GM12872 (cell line): ENCODE measurements around the gene STAB1.

Experiments used
- TF ChIP-seq, protein P1 (sequence below): IDR thresholded peaks from 3 replicates; pipeline ENCODE4 v1.5.1; 2011; ENCODE audit warnings: low read depth, mild to moderate bottlenecking, low read length, moderate library complexity; ENCODE audit not compliant: insufficient read depth

STAB1 gene

DNA sequence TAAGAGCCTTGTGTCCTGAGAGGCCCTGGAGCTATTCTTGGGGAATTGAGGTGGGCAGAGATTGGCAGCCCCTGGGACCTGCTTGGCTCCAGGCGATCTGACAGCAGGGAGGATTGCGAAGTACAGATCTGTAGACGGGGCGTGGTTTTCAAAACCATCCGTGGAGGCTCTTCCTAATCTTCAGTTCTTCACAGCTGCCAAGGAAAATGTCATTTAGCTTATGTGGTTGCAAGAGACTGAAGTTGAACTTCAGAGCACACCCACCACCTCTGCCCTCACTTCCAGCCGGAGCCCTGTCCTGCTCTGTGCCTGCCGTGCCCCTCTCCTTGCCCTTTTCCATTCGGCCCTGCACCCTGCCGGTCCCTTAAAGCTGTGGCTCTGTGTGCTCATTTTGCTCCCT is 26.8 kb upstream of the STAB1 start:
- TF ChIP-seq, protein P1, sequence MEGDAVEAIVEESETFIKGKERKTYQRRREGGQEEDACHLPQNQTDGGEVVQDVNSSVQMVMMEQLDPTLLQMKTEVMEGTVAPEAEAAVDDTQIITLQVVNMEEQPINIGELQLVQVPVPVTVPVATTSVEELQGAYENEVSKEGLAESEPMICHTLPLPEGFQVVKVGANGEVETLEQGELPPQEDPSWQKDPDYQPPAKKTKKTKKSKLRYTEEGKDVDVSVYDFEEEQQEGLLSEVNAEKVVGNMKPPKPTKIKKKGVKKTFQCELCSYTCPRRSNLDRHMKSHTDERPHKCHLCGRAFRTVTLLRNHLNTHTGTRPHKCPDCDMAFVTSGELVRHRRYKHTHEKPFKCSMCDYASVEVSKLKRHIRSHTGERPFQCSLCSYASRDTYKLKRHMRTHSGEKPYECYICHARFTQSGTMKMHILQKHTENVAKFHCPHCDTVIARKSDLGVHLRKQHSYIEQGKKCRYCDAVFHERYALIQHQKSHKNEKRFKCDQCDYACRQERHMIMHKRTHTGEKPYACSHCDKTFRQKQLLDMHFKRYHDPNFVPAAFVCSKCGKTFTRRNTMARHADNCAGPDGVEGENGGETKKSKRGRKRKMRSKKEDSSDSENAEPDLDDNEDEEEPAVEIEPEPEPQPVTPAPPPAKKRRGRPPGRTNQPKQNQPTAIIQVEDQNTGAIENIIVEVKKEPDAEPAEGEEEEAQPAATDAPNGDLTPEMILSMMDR: no peak

DNA sequence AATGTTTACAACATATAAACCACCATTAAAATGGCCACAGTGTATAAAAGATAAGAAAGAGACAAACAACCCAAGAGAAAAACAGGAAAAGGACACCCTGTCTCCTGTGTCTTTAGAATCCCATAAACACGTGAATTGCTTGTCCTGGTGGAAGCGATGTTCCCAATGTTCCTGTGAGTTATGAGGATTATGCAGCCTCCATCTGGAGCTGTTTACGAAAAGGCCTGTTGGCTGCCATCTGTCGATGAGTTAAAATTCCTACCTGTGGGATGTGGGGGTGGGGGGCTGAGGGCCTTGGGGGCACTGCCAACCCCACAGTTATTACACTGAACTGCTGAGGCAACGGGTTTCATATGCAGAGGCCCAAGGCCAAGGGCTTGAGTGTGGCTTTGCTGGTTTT is 26.1 kb upstream of the STAB1 start:
- TF ChIP-seq, protein P1: no peak

DNA sequence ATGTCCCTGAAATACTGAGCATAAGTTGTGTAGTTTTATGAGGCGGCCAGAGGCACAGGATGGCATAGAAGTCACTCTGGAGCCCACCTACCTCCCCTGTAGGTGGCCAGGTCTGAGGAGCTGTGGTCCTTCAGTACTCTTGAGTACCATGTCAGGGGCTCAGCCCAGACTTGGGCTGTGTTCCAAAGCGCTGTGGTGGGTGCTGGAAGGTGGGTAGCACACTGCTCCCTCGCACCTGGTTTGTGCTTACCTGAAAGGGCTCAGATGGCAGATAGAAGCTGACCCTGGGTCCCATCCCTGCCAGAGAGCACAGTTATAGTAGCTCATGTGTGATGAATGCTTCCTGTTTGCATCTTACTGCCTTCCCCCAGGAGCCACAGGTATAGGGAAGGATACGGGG is 24.2 kb upstream of the STAB1 start:
- TF ChIP-seq, protein P1: no peak

DNA sequence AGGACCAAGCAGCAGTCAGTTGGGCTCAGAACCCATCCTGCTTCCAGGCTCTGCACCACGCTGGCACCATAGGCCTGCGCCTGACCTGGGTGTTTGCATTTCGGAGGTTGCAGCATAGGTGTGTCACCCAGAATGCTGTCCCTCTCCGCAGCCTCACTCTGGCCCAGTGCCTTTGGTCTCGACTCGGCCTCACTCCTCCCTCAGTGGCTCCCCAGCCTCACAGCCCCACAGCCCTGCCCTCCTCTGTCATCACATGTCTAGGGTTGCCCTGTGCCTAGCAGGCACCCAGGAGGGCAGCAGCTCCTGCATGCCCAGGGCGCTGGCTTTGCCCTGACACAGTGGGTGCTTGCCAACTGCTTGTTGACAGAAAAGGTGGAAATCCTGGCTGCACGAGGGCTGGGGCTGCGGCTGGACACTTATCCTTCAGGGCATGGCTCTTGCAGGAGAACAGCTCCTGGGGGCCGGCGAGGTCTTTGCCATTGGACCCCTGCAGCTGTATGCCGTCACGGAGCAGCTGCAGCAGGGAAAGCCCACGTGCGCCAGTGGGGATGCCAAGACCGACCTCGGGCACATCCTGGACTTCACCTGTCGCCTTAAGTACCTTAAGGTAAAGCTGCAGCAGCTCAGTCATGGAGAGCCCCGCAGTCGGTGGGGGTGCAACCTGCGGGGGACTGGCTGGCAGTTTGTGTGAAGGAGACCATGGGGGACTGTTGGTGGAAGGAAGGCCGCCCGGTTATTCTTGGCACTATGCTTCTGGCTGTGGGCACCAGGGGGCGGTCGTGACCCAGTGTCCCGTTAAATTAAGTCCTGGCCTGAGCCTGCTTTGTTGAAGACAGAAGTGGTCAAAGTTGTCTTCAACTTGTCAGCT is 23.5 kb upstream of the STAB1 start:
- TF ChIP-seq, protein P1: peak; percentile 83

DNA sequence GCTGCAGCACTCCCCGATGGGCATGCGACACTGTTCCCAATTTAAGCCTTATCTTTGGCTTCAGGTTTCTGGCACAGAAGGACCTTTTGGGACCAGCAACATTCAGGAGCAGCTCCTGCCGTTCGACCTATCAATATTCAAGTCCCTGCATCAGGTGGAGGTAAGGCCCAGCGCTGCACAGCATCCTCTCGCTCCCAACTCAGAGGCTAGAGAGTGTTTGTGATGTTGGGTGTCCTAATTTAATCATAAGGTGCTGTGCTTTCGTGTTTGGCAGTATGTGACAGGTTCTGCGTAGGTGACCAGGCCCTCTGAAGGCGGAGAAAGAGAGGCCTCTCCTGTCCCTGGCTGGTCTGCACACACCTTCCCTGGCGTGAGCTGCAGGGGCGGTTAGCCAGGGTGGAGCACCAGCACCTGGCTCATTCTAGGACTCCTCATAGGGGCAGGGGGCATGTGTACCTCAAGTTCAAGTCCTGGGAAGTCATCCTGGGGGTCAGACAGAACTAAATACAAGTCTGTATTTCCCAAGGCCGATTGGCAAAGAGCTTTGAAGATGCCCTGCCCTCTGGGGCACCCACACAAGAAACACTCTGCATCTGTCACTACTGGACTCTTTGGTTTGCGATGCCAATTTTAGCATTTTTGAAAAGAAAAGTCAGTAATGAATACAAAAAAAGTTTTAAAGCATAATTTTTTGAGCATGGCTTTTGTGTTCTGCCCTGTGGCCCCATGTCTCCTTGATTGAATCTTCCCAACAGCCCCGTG is 22.7 kb upstream of the STAB1 start:
- TF ChIP-seq, protein P1: no peak

DNA sequence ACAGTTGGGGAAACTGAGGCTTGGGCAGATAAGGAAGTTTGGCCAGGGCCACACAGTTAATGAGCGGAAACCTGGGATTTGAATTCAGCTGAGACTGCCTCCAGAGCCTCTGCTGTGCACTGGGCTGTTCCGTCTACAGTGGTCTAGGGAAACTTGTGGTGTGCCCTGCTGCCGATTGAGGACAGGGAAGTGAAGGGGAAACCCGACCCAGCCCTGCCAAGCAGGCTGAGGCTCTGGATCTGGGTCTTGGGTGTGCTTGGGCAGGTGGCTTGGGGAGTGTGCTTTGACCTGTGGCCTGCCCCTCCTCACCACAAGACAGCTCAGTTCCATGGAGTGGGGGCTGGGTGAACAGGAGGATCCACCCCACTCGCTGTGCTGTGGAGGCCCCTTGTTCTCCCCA is 22.1 kb upstream of the STAB1 start:
- TF ChIP-seq, protein P1: no peak

DNA sequence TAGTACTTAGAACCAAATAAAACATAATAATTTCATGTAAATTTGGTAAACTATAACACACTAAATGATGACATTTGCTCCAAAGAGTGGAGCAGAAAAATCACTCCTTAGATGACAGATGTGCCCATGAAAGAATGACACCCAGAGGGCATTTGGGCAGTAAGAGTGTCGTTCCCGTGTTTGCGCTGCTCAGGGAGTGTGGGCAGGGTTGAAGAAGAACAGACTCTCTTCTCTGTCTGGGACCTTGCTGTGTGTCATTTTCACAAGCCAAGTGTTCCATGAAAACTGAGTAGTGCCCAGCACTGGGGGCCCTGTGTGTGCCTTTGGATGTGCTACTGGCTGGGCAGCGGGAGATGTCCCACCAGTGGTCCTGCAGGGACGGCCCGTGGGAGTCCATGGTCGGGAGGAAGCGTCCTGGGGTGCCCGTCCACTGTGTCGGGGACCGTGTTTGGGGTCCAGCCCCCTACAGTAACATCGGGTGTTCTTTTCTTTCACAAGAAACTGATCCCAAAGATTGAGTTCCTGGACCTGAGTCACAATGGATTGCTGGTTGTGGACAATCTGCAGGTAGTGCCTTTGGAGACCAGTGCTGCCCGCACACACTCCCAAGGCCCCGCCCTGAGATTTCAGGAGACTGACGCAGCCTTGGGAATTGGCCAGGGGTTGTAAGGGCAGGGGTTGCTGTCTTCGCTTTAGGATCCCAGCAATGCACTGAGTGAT is 17.9 kb upstream of the STAB1 start:
- TF ChIP-seq, protein P1: no peak
